SU-DHL-6 (cell line): ENCODE measurements around the gene RGS19.

Experiments
- H2AFZ ChIP-seq: fragments of 200-600 bp; sonication (generic); 2 replicates; pipeline ENCODE4 v1.6.1; 2014; ENCODE audit warnings: low read depth, mild to moderate bottlenecking, moderate library complexity, mixed read lengths, antibody characterized with exemption, low read length; ENCODE audit not compliant: severe bottlenecking
- H3F3A ChIP-seq: fragments of 200-600 bp; shearing (Covaris generic); 2 replicates; pipeline ENCODE4 v1.6.0; 2016; ENCODE audit warnings: antibody characterized with exemption, mild to moderate bottlenecking; ENCODE audit not compliant: insufficient read depth
- H3K27ac ChIP-seq: fragments of 200-600 bp; sonication (generic); 2 replicates; pipeline ENCODE4 v1.5.1; 2016; ENCODE audit warnings: low read depth, mild to moderate bottlenecking, low read length, moderate library complexity, mixed read lengths
- H3K27me3 ChIP-seq: fragments of 200-600 bp; sonication (generic), shearing (Covaris generic); 2 replicates; pipeline ENCODE4 v1.6.0; 2014; ENCODE audit warnings: mild to moderate bottlenecking, low read length
- H3K36me3 ChIP-seq: fragments of 200-600 bp; sonication (generic); 2 replicates; pipeline ENCODE4 v1.6.1; 2014; ENCODE audit warnings: mild to moderate bottlenecking, low read length, mixed read lengths
- H3K4me2 ChIP-seq: fragments of 300-600, 200-600 bp; shearing (Covaris generic), sonication (generic); 2 replicates; pipeline ENCODE4 v1.6.0; 2014; ENCODE audit warnings: low read length, low read depth, mild to moderate bottlenecking; ENCODE audit not compliant: poor library complexity, severe bottlenecking
- H3K4me3 ChIP-seq: fragments of 200-600 bp; sonication (generic); 2 replicates; pipeline ENCODE4 v1.5.1; 2014; ENCODE audit warnings: antibody characterized with exemption, low read length, mild to moderate bottlenecking, mixed read lengths; ENCODE audit not compliant: insufficient read depth, poor library complexity, severe bottlenecking
- H3K79me2 ChIP-seq: fragments of 200-600 bp; sonication (generic); 2 replicates; pipeline ENCODE4 v1.6.1; 2014; ENCODE audit warnings: mild to moderate bottlenecking, low read length, moderate library complexity; ENCODE audit not compliant: insufficient read depth
- H3K9ac ChIP-seq: fragments of 200-600 bp; sonication (generic); 2 replicates; pipeline ENCODE4 v1.7.0; 2014; ENCODE audit warnings: mild to moderate bottlenecking, low read length
- H3K9me2 ChIP-seq: fragments of 200-600 bp; sonication (generic); replicated peaks from 2 replicates; pipeline ENCODE4 v1.6.1; 2014; ENCODE audit warnings: low read length; ENCODE audit not compliant: insufficient read depth
- H3K9me3 ChIP-seq: fragments of 200-600 bp; sonication (generic); 2 replicates; pipeline ENCODE4 v1.6.1; 2014; ENCODE audit warnings: low read length, mixed read lengths; ENCODE audit not compliant: insufficient read depth
- H4K20me1 ChIP-seq: fragments of 200-600 bp; sonication (generic); 2 replicates; pipeline ENCODE4 v1.6.1; 2014; ENCODE audit warnings: low read depth, mild to moderate bottlenecking, antibody characterized with exemption, low read length, moderate library complexity, mixed read lengths
- CTCF ChIP-seq: fragments of 200-600 bp; sonication (generic); IDR thresholded peaks from one replicate; pipeline ENCODE4 v1.5.1; 2017; ENCODE audit warnings: antibody characterized with exemption, mild to moderate bottlenecking, low read length, moderate library complexity; ENCODE audit not compliant: insufficient read depth, poor library complexity, severe bottlenecking
- EZH2phosphoT487 ChIP-seq: fragments of 200-600 bp; sonication (generic), shearing (Covaris generic); conservative IDR thresholded peaks from 2 replicates; pipeline ENCODE4 v1.6.1; 2018; ENCODE audit warnings: mild to moderate bottlenecking, antibody characterized with exemption, low read length, moderate library complexity, mixed read lengths

RGS19 gene

DNA sequence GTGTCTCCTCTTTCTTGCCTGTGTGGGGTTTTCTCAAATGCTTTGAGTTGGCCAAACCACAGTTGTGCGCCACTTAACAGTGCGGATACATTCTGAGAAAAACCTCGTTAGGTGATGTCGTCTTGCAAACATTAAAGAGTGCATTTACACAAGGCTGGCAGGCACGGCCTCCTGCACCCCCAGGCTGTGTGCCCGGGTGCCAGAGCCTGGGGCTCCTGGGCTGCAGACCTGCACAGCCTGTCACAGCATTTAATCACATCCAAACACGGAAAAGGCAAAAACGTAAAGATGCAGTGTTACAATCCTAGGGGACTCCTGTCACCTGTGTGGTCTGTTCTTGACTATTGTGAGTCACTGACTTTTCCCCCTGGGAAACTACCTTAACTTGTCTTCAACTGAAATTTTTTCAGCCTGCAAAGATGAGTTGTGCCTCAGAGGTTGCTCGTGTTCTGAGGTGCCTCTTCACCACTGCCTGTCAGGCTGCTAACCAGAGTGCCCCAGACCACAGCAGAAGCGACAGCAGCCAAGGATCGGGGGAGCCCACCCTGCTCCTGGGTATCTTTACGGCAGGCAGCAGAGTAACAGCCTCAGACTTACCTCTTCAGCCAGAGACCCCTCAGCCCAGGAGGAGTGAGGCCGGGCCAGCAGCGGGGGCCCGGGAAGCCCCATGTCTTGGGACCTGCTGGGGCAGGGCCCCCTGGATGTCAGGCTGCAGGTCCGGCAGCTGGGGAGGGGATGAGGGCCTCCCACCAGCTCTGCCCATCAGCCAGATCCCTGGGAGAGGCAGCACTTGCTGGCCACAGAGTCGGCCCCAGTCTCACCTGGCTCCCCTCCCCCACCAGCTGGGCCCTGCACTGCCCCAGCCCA lies 44.0 kb downstream of the RGS19 start:
- Histone ChIP-seq H3K9me2 (no peaks in the 10 kb centered on the region), H3K9ac (no peak overlapping the region), H3K4me2 (no peak overlapping the region), H3K79me2 (no peaks in the 10 kb centered on the region), H3K9me3 (no peaks in the 10 kb centered on the region), H3K27ac (no peak overlapping the region), H4K20me1 (no peaks in the 10 kb centered on the region), H3K4me3 (no peak overlapping the region), H2AFZ (no peak overlapping the region), H3K27me3 (no peaks in the 10 kb centered on the region), H3K36me3 (no peaks in the 10 kb centered on the region), H3F3A (no peaks in the 10 kb centered on the region)
- TF ChIP-seq CTCF (no peak), EZH2phosphoT487 (no peak)

- H4K20me1 ChIP-seq, result no peaks in the 10 kb centered on the region
- no peaks in the 10 kb centered on the region for H3K9me2 ChIP-seq
- no peak overlapping the region for H2AFZ ChIP-seq
- no peak overlapping the region for H3K4me2 ChIP-seq
- no peak overlapping the region for H3K27ac ChIP-seq
- TF ChIP-seq EZH2phosphoT487 (no peak), CTCF (no peak)
- no peaks in the 10 kb centered on the region for H3K9me3 ChIP-seq
- H3K27me3 ChIP-seq, result no peaks in the 10 kb centered on the region
- H3K4me3 ChIP-seq, result no peak overlapping the region
- H3K9ac ChIP-seq, result no peak overlapping the region
- no peaks in the 10 kb centered on the region for H3F3A ChIP-seq
- H3K79me2 ChIP-seq, result no peaks in the 10 kb centered on the region
- H3K36me3 ChIP-seq, result no peaks in the 10 kb centered on the region
Observed at GRCh38 chr20:64033981-64034493, 45.3 kb downstream of the RGS19 start.

DNA sequence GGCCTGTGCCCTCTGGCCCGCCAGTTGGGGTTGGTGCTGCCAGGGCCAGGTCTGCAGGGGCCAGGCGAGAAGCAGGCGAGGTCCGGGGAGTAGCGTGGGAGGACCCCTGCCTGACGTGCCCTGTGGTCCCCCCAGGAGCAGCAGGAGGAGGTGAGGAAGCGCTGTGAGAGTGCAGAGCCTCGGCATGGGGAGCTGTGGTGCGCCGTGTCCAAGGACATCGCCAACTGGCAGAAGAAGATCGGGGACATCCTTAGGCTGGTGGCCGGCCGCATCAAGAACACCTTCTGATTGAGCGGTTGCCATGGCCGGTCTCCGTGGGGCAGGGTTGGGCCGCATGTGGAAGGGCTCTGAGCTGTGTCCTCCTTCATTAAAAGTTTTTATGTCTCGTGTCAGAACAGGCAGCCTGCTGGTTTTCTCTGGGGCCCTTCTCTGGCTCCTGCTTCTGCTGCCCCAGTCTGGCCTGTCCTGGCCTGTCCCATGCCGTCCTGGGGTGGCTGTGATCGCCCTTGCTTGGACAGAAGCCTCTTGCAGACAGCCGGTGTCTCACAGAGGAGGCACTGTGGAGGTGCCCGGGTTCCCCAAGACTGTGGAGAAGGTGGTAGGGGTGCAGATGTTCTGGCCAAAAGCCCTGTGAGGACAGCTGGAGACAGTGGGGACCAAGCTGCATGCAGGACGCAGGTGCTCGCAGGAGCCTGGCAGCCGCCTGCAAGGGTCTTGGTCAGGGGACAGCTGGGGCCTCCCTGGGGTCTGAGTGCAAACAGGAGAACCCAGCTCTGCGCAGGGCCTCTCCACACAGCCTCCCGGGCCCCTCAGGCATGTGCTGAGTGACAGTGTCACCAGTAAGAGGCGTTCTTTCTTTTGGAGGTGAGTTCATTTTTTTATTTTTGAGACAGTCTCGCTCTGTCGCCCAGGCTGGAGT lies 46.4 kb downstream of the RGS19 start:
- H3K4me3 ChIP-seq, result no peak overlapping the region
- H3K27ac ChIP-seq, result no peak overlapping the region
- H2AFZ ChIP-seq, result no peak overlapping the region
- no peaks in the 10 kb centered on the region for H3F3A ChIP-seq
- no peaks in the 10 kb centered on the region for H3K9me2 ChIP-seq
- no peak overlapping the region for H3K4me2 ChIP-seq
- H3K9me3 ChIP-seq, result no peaks in the 10 kb centered on the region
- no peaks in the 10 kb centered on the region for H3K27me3 ChIP-seq
- no peaks in the 10 kb centered on the region for H3K79me2 ChIP-seq
- no peak overlapping the region for H3K9ac ChIP-seq
- no peaks in the 10 kb centered on the region for H4K20me1 ChIP-seq
- no peaks in the 10 kb centered on the region for H3K36me3 ChIP-seq
- TF ChIP-seq EZH2phosphoT487, result no peak
- no peak for TF ChIP-seq CTCF
